Fibroblast of skin of back (primary cell): ENCODE measurements around the gene ACBD7.
A peak's percentile ranks its signal among the peaks of the same experiment; 100 is the strongest.

ENCODE experiments used
- DNase-seq: peaks from one replicate; pipeline ENCODE4 v3.0.0-alpha.2; 2013

Gene ACBD7

DNA sequence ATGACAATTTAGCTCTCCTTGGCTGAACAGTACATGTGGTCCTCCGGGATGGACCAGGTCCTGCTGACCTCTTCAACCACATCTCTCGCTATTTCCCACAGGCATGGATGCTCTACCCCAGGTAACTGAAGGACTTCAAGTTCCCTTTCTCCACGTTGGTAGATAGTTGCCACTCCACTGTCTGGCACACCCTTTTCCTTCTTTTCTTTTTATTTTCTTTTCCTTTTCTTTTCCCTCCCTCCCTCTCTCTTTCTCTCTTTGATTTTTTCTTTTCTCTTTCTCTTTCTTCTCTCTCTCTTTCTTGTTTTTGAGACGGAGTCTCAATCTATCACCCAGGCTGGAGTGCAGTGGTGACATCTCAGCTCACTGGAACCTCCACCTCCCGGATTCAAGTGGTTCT, 2.8 kb upstream of the ACBD7 start:
- no peak for DNase-seq

DNA sequence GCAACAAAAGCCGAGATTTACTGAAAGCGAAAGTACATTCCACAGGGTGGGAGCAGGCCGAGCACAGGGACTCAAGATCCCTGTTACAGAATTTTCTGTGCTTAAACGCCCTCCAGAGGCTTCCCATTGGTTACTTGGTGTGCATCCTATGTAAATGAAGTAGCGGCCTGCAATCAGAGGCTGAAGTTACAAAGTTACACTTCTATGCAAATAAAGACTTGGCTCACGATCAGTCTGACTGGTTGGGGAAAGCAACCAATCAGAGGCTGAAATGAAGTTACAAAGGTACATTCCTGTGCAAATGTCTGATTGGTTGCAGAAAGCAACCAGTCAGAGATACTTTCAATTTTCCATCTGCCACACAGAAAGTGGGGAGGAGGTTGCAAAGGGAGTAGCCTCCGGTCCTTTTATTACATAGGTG, 4.1 kb downstream of the ACBD7 start:
- peak; percentile 84 for DNase-seq

DNA sequence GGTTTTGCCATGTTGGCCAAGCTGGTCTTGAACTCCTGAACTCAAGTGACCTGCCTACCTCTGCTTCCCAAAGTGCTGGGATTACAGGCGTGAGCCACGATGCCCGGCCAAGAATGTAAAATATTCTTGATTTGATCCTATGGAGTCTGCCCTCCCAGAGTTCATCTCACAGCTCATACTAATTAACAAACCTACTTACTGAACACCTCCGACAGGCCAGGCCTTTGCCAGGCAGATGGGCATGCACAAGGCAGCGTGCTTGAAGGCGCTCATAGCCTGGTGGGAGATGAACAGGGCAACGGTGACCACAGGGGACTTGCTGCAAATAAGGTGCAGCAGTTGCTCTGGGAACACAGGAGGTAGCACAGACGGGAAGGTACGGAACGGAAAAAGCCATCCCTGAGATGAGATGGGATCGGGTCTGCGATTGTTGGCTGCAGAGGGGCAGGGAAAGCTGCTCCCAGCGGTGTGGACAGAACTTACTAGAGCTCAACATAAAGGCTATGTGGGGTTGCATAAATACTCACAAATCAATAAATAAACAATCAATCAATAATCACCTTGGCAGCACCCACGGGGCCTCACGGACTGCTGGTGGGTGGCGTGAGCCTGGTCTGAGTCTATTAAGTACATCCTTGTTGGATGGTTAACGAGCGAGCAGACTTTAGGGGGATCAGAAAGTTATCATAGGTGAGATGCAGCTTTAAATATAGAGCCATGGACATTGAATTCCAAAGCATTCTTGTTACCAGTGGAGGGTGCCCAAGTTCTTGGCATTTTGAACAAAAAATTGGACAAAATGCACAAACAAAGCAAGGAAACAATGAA, 4.7 kb downstream of the ACBD7 start:
- no peak for DNase-seq

DNA sequence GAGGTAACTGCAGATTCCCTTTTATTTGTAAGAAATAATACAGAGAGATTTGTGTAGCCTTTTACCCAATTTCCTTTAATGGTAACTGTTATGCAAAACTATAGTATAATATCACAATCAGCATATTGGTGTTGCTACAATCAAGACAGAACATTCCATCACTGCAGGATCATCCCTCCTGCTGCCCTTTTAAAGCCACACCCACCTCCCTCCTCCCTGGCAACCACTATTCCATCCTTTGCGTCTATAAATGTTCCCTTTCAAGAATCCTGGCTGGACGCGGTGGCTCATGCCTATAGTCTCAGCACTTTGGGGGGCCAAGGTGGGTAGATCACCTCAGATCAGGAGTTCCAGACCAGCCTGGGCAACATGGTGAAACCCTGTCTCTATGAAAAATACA, 13.2 kb downstream of the ACBD7 start:
- DNase-seq: no peak

DNA sequence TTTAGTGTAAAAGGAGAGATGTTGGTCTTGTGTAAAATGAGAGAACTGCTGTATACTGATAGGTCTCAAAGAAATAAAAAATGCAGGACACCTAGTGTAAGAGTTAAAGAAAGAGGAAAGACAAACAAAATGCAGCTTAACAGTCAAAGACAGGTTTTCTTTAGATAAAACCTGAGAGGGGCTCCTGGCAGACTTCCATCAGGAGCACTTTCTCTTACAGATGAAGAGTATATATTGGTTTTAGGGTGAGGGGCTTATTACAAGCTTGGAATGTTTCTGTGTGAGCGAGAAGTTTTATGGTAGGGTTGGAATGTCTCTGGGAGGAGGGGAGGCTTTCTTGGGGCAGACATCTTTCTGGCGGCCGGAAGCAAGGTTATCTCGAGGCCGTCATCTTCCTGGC, 16.2 kb downstream of the ACBD7 start:
- no peak for DNase-seq

DNA sequence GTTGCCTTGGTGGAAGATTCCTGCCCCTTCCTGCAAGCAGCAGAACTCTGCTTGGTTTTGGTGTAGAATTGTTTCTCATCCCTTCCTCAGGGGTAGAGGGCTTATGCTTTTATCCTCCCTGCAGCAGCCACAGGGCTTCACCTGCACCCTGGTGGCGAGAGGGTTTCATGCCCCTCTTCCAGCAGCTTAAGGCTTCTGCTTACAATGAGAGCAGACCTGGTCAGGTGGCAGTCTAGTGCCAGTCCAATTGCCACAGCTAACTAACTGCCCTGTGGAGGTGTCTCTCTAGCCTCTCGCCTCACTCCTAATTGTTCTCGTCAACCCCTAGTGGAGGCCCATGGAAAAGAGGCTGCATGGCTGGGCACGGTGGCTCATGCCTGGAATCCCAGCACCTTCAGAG, 19.3 kb downstream of the ACBD7 start:
- DNase-seq: no peak

DNA sequence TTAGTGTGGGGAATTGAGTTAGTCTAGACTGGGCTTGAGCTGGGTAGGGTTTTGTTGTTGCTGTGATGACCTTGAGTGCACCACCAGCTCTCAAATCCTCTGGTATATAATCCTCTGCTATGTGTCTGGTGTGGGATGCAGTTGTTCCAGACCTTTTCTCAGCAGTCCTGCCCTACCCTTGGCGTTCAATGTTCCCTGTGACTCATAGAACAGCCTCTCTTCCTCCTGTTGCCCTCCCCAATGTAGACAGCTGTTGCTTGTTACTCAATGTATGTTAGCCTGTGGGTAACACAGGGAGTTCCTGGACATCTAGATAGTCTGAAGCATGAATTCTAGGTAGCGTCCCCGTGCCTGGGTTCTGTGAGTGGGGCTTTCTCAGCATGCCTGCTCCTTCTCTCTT, 19.8 kb downstream of the ACBD7 start:
- no peak for DNase-seq

DNA sequence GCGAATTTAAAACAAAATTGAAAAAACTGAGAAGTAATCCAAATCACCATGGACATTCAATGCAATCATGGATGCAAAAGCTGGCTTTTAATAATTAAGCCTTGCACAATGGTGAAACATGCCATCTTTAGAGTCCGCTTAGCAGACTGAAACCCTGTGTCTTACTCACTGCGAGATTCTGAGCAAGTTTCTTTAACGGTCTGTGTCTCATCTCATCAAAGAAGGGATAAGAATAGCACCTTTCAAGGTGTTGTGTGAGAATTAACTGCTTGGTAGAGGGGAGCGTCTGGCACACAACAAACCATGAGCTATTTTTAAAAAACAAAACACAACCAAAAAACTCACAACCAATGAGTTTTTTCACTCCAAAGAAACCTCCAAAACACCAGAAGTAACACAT, 21.4 kb downstream of the ACBD7 start:
- DNase-seq: no peak

DNA sequence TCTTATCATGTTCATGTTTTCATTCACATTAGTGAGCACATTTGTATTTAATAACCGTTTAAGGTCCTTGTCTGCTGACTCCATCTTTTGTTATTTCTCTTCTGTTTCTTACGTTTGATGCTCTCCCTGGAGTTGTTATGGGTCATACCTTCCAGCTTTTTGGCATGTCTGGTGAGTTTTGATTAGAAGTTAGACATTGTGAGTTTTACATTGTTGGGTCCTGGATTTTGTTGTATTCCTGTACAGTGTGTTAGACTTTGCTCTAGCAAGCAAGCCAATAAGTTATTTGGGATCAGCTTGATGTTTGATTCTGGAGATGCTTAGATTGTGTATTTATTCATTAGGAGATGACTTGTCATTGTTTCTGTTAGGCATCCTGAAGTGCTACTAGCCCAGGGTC, 27.9 kb downstream of the ACBD7 start:
- DNase-seq: no peak

DNA sequence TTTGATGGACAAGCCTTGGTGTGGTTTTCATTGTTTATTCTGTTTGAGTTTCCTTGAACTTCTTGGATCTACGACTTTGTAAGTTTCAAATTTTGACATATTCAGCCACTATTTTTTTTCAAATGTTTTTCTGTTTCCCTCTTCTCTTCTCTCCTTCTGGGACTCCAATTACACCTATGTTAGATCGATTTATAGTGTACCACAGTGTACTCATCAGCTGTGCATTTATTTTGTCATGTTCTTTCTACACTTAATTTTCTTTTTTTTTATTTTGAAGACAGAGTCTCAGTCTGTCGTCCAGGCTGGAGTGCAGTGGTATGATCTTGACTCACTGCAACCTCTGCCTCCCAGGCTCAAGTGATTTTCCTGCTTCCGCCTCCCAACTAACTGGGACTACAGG, 28.7 kb downstream of the ACBD7 start:
- DNase-seq: no peak

DNA sequence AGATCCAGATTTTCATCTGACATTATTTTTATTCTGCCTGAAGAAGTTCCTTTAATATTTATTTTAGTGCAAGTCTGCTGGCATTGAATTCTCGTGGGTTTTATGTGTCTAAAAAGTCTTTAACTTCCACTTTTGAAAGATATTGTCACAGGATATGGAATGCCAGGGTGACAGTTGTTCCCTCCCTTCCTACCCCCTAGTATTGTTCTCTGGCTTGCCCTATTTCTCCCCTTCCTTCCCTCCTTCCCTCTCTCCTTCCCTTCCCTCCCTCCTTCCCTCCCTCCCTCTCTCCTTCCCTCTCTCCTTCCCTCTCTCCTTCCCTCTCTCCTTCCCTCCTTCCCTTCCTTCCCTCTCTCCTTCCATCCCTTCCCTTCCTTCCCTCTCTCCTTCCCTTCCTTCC, 29.9 kb downstream of the ACBD7 start:
- no peak for DNase-seq

DNA sequence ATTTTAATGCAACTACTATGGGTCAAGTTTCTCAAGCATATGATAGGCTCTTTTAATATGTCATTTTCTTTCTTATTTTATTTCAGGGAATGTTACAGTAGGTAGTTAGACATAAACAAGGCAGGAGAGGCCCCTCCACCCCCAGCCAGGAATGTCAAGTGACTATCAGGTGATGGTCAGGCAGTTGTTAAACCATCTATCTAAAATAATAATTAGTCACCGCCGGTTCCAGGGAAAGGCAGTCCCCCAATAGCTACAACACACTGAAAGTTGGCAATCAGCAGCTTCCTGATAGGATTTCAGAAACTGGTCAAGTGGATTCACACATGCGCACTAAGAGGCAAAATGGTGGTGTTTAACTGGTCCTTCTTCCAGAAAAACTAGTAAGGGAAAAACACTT, 35.5 kb downstream of the ACBD7 start:
- DNase-seq: no peak

DNA sequence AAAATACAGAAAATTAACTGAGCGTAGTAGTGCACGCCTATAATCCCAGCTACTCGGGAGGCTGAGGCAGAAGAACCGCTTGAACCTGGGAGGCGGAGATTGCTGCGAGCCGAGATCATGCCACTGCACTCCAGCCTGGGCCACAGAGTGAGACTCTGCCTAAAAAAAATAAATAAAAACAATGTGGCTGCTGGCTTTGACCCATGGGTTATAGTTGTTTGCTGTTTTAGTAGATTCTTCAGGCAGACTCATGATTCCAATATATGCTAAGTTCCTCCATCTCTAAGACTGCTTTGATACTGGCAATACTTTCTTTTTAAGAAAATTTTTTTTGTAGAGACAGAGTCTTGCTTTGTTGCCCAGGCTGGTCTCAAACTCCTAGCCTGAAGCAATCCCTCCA, 36.5 kb downstream of the ACBD7 start:
- DNase-seq: no peak

DNA sequence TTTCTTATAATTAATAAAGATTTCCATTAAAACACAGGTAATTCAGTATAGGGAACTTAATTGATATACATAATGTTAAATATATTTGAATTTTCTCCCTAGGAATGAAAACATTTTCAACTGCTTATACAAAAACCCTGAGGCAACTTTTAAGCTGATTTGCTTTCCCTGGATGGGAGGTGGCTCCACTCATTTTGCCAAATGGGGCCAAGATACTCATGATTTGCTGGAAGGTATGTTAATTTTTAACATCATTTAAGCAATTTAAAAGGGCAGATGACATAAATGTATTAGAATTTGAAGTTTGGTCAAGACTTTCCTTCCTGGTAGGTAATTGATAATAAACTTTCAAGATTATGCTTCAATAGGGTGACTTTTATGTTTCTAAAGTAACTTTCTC, 39.0 kb downstream of the ACBD7 start:
- no peak for DNase-seq

DNA sequence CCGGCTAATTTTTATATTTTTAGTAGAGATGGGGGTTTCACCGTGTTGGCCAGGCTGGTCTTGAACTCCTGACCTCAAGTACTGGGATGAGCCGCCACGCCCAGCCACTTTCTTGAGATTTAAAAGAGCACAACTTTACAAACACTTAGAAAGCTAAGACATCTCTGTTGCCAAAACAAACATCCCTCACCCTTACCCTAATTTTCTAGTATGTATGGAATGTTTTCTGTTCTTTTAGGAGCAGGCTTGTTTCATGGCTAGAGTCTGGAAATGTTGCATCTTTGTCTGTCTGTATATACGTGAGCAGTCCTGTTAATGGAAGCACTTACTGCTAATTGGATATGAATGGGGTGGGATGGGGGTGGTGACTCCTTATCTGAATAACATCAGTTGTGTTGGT, 42.0 kb downstream of the ACBD7 start:
- DNase-seq: peak; percentile 81

DNA sequence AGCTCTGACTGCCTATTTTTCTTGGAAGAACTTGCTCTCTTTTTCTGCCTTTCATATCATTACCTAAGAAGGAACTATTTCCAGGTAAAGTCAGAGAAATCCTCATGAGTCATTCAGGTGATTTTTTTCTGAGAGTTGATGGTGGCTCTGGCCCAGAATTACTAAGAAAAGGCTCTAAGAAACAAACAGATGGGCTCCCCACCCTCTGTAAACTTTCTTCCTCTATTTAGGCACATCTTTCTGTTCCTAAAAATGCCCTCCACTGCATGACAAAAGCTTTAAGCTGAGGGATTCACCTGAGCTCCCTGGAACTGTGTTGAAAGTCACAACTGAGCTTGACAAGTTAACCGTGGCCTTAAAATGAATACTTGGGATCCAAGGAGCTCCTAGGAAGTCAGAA, 43.2 kb downstream of the ACBD7 start:
- DNase-seq: no peak

DNA sequence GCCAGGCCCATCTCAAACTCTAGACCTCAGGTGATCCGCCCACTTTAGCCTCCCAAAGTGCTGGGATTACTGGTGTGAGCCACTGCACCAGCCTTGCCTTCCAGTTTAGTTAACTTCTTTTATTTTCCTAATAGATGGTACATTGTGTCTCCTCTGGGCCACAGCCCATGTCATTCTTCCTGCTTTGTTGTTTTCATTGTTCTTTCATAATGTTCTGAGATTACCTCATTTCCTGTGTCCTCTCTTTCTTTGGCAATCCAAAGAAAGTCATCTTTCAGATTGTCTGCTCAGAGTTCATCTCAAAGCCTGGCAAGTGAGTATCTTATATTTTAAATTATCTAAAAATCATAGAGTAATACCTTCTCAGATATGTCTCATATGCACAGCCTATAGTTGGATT, 44.9 kb downstream of the ACBD7 start, which contains the start of gene OLAH:
TSS of gene OLAH (plus strand) at position 270 of the 400 bp plus-strand sequence. CDS start 3,346 bp downstream, outside the sequence.
- peak; percentile 31 for DNase-seq

DNA sequence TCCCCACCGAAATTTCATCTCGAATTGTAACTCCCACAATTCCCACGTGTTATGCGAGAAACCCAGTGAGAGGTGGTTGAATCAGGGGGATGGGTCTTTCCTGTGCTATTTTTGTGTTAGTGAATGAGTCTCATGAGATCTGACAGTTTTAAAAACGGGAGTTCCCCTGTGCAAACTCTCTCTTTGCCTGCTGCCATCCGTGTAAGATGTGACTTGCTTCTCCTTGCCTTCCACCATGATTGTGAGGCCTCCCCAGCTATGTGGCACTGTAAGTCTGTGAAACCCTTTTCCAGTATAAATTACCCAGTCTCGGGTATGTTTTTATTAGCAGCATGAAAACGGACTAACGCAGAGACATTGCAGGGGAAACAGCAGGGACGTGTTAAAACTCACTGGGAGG, 50.2 kb downstream of the ACBD7 start:
- DNase-seq: no peak

DNA sequence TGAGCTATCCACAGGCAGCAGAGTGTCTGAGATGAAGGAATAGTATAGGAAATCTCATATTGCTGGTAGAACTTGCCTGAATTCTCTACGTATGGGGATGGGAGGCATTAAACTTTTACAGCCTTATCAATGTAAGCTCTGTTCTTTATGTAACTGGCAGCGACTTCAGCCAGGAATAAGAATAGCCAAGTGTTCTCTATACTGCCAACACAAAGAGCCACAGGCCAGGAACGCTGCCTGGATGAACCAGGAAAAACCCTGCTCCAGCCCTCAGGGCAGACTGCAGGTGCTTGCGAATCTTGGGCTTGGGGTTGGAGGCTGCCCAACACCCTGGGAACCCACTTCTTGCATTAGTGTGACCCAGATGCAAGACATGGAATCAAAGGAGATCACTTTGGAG, 50.9 kb downstream of the ACBD7 start:
- DNase-seq: no peak

DNA sequence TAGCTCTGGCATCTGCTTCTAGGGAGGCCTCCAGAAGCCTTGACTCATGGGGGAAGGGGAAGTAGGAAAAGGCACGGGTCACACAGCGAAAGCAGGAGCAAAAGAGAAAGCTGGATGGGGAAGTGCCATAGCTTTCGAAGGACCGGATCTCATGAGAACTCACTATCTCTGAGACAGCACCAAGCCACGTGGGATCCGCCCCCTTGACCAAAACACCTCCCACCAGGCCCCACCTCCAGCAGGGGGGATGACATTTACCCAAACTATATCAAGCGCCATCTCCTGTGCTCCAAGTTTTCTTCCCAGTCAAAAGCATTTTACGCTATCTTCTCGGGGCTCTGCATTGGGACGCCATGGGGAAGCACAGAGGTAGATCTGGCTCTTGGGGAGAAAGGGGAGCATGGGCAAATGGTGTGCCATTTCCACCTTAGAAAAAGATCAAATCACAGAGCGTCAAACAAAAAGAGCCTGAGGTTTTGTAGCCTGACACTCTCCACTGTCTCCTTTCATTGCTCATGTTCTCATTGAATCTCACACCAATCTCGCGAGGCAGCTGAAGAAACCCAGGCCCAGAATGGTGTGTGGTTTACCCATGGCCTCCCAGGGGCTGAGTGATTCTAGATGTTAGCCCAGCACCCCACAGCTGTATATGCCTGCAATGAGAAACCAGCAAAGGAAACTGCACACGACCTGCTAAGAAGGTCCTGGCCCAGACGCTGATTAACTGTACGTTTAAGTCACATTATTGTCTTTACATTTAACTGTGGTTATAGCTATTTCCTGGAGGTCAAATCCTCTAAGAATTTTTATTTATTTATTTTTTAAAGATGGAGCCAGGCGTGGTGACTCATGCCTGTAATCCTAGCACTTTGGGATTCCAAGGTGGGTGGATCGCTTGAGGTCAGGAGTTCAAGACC, 52.9 kb downstream of the ACBD7 start:
- DNase-seq: peak; percentile 88

DNA sequence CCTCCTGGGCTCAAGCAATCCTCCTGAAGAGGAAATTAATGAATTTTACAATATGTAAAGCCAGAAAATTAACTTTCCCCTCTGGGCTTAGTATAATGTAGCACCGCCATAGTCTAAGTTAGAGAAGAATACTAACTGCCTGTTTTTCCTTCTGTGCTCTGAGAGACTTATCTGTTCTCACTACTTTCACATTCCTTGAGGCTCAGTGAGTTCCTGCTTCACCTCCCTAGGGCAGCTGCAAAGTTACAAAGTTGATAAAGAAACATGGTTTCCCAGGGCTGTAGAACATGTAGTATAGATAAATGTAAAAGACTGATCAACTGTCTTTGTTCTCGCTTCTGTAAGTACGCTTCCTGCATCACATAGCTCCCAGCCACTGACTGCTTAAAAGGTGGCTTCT, 60.8 kb downstream of the ACBD7 start:
- DNase-seq: no peak
